Measurements from ENCODE around the gene RNF183.

Gene RNF183

GRCh38 chr9:113349066-113349444 lies 45.9 kb upstream of the RNF183 start:
- Histone ChIP-seq H3K9me3 (ENCODE audit: control insufficient read depth, insufficient read depth, low read depth, low read length) (no peaks in the 10 kb centered on the region), H3K4me1 (ENCODE audit: control insufficient read depth, insufficient read depth, low read length) (peaks cover 7% of the 10 kb centered on the region; the same call in 1 of the 2 replicates), H3K36me3 (ENCODE audit: control insufficient read depth in 2 of 2, insufficient read depth in 1 of 2, low read length in 2 of 2) (no peaks in the 10 kb centered on the region), H3K4me3 (ENCODE audit: low read depth, low read length) (peak overlapping the region; percentile 4), H3K27ac (ENCODE audit: extremely low read depth, low read depth, low read length) (no peak overlapping the region)
- peak; percentile 97 for TF ChIP-seq ZNF664 (tag by site-specific recombination; IDR thresholded peaks at IDR 0.05)
- no peak for TF ChIP-seq ZSCAN4 (tag by site-specific recombination; IDR thresholded peaks at IDR 0.05)
- ChIA-PET CTCF (interaction anchor here (1.0 to 2.5 kb wide), 4 partner anchors 11 to 74 kb away, joined by 3 to 8 read pairs (median 4); partner anchors contain the start of genes ALAD and CDC26), POLR2A (interaction anchor here (0.7 to 3.4 kb wide), 6 partner anchors 9 to 74 kb away, joined by 3 to 22 read pairs (median 4); partner anchors contain the start of genes C9orf43, CDC26, POLE3 and PRPF4)

DNA sequence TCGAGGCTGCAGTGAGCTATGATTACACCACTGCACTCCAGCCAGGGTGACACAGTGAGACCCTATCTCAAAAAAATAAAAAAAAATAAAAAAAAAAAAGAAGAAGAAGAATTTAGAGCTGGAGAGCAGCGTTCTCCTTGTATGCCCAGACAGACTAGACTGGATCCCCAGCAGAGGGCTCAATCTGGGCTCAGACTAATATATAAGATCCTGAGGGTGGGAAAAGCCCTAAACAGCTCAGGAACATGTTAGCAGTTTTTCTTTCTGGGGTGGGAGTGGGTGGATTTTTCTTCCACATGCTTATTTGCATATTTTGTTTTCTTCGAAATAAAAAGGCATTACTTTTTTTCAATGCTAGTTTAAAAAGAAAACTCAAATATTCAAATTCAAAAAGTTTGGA lies 45.3 kb upstream of the RNF183 start:
- POLR2A ChIA-PET = interaction anchor here (1.3 to 3.4 kb wide), 5 partner anchors 8 to 73 kb away, joined by 3 to 22 read pairs (median 5); partner anchors contain the start of genes C9orf43, CDC26, POLE3 and PRPF4
- CTCF ChIA-PET = interaction anchor here (0.6 to 2.5 kb wide), 5 partner anchors 11 to 97 kb away, joined by 3 to 8 read pairs (median 5); partner anchors contain the start of genes ALAD and CDC26
- TF ChIP-seq OVOL3 (tag by site-specific recombination; IDR thresholded peaks at IDR 0.05) (no peak), ZNF624 (tag by site-specific recombination; IDR thresholded peaks at IDR 0.05) (no peak), ZNF16 (tag by site-specific recombination; IDR thresholded peaks at IDR 0.05; ENCODE audit: low read depth) (no peak), ZNF202 (tag by site-specific recombination; IDR thresholded peaks at IDR 0.05; ENCODE audit: borderline replicate concordance) (no peak), ZNF621 (tag by site-specific recombination; IDR thresholded peaks at IDR 0.05) (no peak), HOXA7 (CRISPR knock-in tag; IDR thresholded peaks at IDR 0.05; ENCODE audit: borderline replicate concordance) (no peak), ZNF670 (tag by site-specific recombination; IDR thresholded peaks at IDR 0.05; ENCODE audit: low read depth) (no peak), ATF2 (tag by site-specific recombination; IDR thresholded peaks at IDR 0.05; ENCODE audit: low read depth) (no peak), ZNF585B (tag by site-specific recombination; IDR thresholded peaks at IDR 0.05) (no peak), ZNF350 (tag by site-specific recombination; IDR thresholded peaks at IDR 0.05) (no peak), ZNF221 (tag by site-specific recombination; IDR thresholded peaks at IDR 0.05; ENCODE audit: borderline replicate concordance) (no peak), ZNF23 (tag by site-specific recombination; IDR thresholded peaks at IDR 0.05; ENCODE audit: borderline replicate concordance) (no peak), ZNF596 (tag by site-specific recombination; IDR thresholded peaks at IDR 0.05) (no peak)
- TF ChIP-seq, protein P1, sequence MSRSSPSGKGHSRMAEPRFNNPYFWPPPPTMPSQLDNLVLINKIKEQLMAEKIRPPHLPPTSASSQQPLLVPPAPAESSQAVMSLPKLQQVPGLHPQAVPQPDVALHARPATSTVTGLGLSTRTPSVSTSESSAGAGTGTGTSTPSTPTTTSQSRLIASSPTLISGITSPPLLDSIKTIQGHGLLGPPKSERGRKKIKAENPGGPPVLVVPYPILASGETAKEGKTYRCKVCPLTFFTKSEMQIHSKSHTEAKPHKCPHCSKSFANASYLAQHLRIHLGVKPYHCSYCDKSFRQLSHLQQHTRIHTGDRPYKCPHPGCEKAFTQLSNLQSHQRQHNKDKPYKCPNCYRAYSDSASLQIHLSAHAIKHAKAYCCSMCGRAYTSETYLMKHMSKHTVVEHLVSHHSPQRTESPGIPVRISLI (tag by site-specific recombination; IDR thresholded peaks at IDR 0.05) = no peak
- TF ChIP-seq, protein P2, sequence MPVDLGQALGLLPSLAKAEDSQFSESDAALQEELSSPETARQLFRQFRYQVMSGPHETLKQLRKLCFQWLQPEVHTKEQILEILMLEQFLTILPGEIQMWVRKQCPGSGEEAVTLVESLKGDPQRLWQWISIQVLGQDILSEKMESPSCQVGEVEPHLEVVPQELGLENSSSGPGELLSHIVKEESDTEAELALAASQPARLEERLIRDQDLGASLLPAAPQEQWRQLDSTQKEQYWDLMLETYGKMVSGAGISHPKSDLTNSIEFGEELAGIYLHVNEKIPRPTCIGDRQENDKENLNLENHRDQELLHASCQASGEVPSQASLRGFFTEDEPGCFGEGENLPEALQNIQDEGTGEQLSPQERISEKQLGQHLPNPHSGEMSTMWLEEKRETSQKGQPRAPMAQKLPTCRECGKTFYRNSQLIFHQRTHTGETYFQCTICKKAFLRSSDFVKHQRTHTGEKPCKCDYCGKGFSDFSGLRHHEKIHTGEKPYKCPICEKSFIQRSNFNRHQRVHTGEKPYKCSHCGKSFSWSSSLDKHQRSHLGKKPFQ (tag by site-specific recombination; IDR thresholded peaks at IDR 0.05) = no peak
- TF ChIP-seq, protein P3, sequence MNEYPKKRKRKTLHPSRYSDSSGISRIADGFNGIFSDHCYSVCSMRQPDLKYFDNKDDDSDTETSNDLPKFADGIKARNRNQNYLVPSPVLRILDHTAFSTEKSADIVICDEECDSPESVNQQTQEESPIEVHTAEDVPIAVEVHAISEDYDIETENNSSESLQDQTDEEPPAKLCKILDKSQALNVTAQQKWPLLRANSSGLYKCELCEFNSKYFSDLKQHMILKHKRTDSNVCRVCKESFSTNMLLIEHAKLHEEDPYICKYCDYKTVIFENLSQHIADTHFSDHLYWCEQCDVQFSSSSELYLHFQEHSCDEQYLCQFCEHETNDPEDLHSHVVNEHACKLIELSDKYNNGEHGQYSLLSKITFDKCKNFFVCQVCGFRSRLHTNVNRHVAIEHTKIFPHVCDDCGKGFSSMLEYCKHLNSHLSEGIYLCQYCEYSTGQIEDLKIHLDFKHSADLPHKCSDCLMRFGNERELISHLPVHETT (tag by site-specific recombination; IDR thresholded peaks at IDR 0.05) = no peak

More for the DNA sequence above, 45.3 kb upstream of the RNF183 start:
- Histone ChIP-seq H3K36me3 (ENCODE audit: control insufficient read depth in 2 of 2, insufficient read depth in 1 of 2, low read length in 2 of 2) (no peaks in the 10 kb centered on the region), H3K9me3 (ENCODE audit: control insufficient read depth, insufficient read depth, low read depth, low read length) (no peaks in the 10 kb centered on the region), H3K4me3 (ENCODE audit: low read depth, low read length) (no peak overlapping the region), H3K27ac (ENCODE audit: extremely low read depth, low read depth, low read length) (no peak overlapping the region), H3K4me1 (ENCODE audit: control insufficient read depth, insufficient read depth, low read length) (peaks cover 7% of the 10 kb centered on the region; the same call in 1 of the 2 replicates)

All from HEK293 (cell line).